Mesendoderm (in vitro differentiated cells): ENCODE results near the gene MUS81.
"Not testable (repeated sequence)": the region's sequence is repeated elsewhere in the genome, so short reads cannot be mapped to it uniquely, and the experiment has no call there.

ENCODE experiments used
- DNase-seq: peaks from one replicate; pipeline ENCODE4 v3.0.0; 2013
- H2AK5ac ChIP-seq: 2 replicates; pipeline ENCODE4 v1.6.1; 2013; ENCODE audit warnings: low read length, inconsistent platforms
- H2BK120ac ChIP-seq: 2 replicates; pipeline ENCODE4 v1.6.1; 2013; ENCODE audit warnings: low read depth, mild to moderate bottlenecking, low read length, moderate library complexity, mixed read lengths
- H2BK15ac ChIP-seq: replicated peaks from 2 replicates; pipeline ENCODE4 v1.6.1; 2013; ENCODE audit warnings: low read depth, mild to moderate bottlenecking, moderate library complexity
- H2BK5ac ChIP-seq: 2 replicates; pipeline ENCODE4 v1.6.1; 2013; ENCODE audit warnings: low read length, inconsistent platforms
- H3K18ac ChIP-seq: 2 replicates; pipeline ENCODE4 v1.6.1; 2013; ENCODE audit warnings: mild to moderate bottlenecking, low read length, mixed read lengths
- H3K23ac ChIP-seq: one replicate; pipeline ENCODE4 v1.6.1; 2013; ENCODE audit warnings: low read length
- H3K27ac ChIP-seq: 2 replicates; pipeline ENCODE4 v1.5.1; 2013; ENCODE audit warnings: low read depth, mild to moderate bottlenecking, inconsistent platforms, low read length, moderate library complexity
- H3K27me3 ChIP-seq: 2 replicates; pipeline ENCODE4 v1.6.1; 2013; ENCODE audit warnings: low read length, control low read depth, mild to moderate bottlenecking, inconsistent platforms; ENCODE audit not compliant: insufficient read depth, poor library complexity
- H3K36me3 ChIP-seq: 2 replicates; pipeline ENCODE4 v1.6.1; 2013; ENCODE audit warnings: low read length, inconsistent platforms; ENCODE audit not compliant: control insufficient read depth, insufficient read depth
- H3K4ac ChIP-seq: one replicate; pipeline ENCODE4 v1.6.1; 2013; ENCODE audit warnings: low read depth, mild to moderate bottlenecking, low read length, moderate library complexity
- H3K4me1 ChIP-seq: 2 replicates; pipeline ENCODE4 v1.6.1; 2013; ENCODE audit warnings: low read depth, low read length, inconsistent platforms; ENCODE audit not compliant: control insufficient read depth
- H3K4me2 ChIP-seq: 2 replicates; pipeline ENCODE4 v1.6.1; 2013; ENCODE audit warnings: low read length
- H3K4me3 ChIP-seq: 2 replicates; pipeline ENCODE4 v1.5.1; 2013; ENCODE audit warnings: mild to moderate bottlenecking, low read length
- H3K56ac ChIP-seq: one replicate; pipeline ENCODE4 v1.6.1; 2013; ENCODE audit warnings: low read length
- H3K79me1 ChIP-seq: 2 replicates; pipeline ENCODE4 v1.6.1; 2013; ENCODE audit warnings: low read length, inconsistent platforms
- H3K79me2 ChIP-seq: 2 replicates; pipeline ENCODE4 v1.6.1; 2013; ENCODE audit warnings: mild to moderate bottlenecking, low read length; ENCODE audit not compliant: control insufficient read depth, insufficient read depth
- H3K9ac ChIP-seq: 2 replicates; pipeline ENCODE4 v1.6.1; 2013; ENCODE audit warnings: low read length, inconsistent platforms
- H4K5ac ChIP-seq: one replicate; pipeline ENCODE4 v1.6.1; 2013; ENCODE audit warnings: low read length
- H4K8ac ChIP-seq: one replicate; pipeline ENCODE4 v1.6.1; 2013; ENCODE audit warnings: low read depth, mild to moderate bottlenecking, control low read depth, low read length, moderate library complexity
- WGBS: extraction: QIAGEN DNeasy Blood & Tissue Kit; methylation state at CpG from one replicate; pipeline ENCODE4 v1.1.7; 2013; ENCODE audit warnings: low lambda C conversion rate, missing lambda C conversion rate; ENCODE audit not compliant: insufficient coverage; ENCODE audit errors: extremely low coverage; 5-methylcytosine and 5-hydroxymethylcytosine counted together

MUS81 gene

GRCh38 chr11:65826984-65827735 lies 33.1 kb upstream of the MUS81 start:
- no peak overlapping the region for H3K4me2 ChIP-seq
- H3K18ac ChIP-seq, result no peak overlapping the region
- no peak overlapping the region for H2BK120ac ChIP-seq
- H2AK5ac ChIP-seq, result no peak overlapping the region
- no peak overlapping the region for H4K5ac ChIP-seq
- DNase-seq, result no peak
- no peak overlapping the region for H4K8ac ChIP-seq
- H3K27ac ChIP-seq, result no peak overlapping the region
- no peaks in the 10 kb centered on the region for H3K4me1 ChIP-seq
- no peak overlapping the region for H3K23ac ChIP-seq
- H3K27me3 ChIP-seq, result no peaks in the 10 kb centered on the region
- no peak overlapping the region for H3K9ac ChIP-seq
- no peaks in the 10 kb centered on the region for H3K36me3 ChIP-seq
- H3K4me3 ChIP-seq, result no peak overlapping the region
- H3K79me2 ChIP-seq, result no peaks in the 10 kb centered on the region
- WGBS, result no CpG with 5 or more reads among the region's 8 CpGs
- no peak overlapping the region for H3K56ac ChIP-seq
- no peaks in the 10 kb centered on the region for H3K79me1 ChIP-seq
- H3K4ac ChIP-seq, result no peak overlapping the region
- H2BK5ac ChIP-seq, result no peak overlapping the region
- H2BK15ac ChIP-seq, result no peak overlapping the region

DNA sequence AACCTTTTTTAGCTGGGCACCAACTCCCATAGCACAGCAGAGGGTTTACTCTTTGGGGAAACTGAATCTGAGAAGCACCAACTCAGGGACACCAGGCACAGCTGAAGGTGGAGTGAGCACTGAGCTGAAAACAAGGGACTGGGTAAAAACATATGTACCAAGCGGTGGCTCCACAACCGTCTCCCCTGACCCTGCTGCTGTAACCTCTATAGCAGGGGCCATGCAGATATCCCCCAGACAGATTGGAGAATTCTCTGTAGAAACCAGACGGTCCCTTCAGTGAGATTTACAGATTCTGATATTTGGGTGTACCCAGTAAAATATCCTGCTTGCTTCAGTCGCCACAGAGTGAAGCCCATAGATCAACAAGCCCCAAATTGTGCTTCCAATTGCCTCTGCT lies 30.8 kb upstream of the MUS81 start:
- no CpG with 5 or more reads among the region's 4 CpGs for WGBS
- no peak overlapping the region for H3K56ac ChIP-seq
- peaks cover 3% of the 10 kb centered on the region for H3K79me1 ChIP-seq
- H3K36me3 ChIP-seq, result no peaks in the 10 kb centered on the region
- no peak overlapping the region for H3K4me3 ChIP-seq
- no peak overlapping the region for H3K9ac ChIP-seq
- no peak overlapping the region for H4K8ac ChIP-seq
- no peak overlapping the region for H4K5ac ChIP-seq
- no peak overlapping the region for H2BK15ac ChIP-seq
- no peaks in the 10 kb centered on the region for H3K79me2 ChIP-seq
- H3K27me3 ChIP-seq, result no peaks in the 10 kb centered on the region
- no peak overlapping the region for H3K27ac ChIP-seq
- no peak overlapping the region for H2BK5ac ChIP-seq
- no peak overlapping the region for H3K4ac ChIP-seq
- no peak overlapping the region for H3K18ac ChIP-seq
- H2AK5ac ChIP-seq, result no peak overlapping the region
- peaks cover 5% of the 10 kb centered on the region for H3K4me1 ChIP-seq
- no peak overlapping the region for H3K4me2 ChIP-seq
- DNase-seq, result no peak
- no peak overlapping the region for H3K23ac ChIP-seq
- H2BK120ac ChIP-seq, result no peak overlapping the region

DNA sequence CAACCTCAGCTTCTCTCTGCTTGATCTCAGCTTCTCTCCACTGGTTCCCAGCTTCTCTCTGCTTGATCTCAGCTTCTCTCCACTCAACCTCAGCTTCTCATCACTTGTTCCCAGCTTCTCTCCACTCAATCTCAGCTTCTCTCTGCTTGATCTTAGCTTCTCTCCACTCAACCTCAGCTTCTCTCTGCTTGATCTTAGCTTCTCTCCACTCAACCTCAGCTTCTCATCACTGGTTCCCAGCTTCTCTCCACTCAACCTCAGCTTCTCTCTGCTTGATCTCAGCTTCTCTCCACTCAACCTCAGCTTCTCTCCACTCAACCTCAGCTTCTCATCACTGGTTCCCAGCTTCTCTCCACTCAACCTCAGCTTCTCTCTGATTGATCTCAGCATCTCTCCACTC lies 28.0 kb upstream of the MUS81 start:
- H3K18ac ChIP-seq, H3K9ac ChIP-seq, H2BK5ac ChIP-seq, H2AK5ac ChIP-seq, H2BK120ac ChIP-seq, H3K27me3 ChIP-seq, H3K23ac ChIP-seq, H4K8ac ChIP-seq, H3K4me2 ChIP-seq, H3K36me3 ChIP-seq, H3K4me1 ChIP-seq, H4K5ac ChIP-seq, H3K79me2 ChIP-seq, DNase-seq, H3K4ac ChIP-seq, H3K79me1 ChIP-seq, H3K4me3 ChIP-seq, H3K56ac ChIP-seq, H3K27ac ChIP-seq, H2BK15ac ChIP-seq: not testable (repeated sequence)

DNA sequence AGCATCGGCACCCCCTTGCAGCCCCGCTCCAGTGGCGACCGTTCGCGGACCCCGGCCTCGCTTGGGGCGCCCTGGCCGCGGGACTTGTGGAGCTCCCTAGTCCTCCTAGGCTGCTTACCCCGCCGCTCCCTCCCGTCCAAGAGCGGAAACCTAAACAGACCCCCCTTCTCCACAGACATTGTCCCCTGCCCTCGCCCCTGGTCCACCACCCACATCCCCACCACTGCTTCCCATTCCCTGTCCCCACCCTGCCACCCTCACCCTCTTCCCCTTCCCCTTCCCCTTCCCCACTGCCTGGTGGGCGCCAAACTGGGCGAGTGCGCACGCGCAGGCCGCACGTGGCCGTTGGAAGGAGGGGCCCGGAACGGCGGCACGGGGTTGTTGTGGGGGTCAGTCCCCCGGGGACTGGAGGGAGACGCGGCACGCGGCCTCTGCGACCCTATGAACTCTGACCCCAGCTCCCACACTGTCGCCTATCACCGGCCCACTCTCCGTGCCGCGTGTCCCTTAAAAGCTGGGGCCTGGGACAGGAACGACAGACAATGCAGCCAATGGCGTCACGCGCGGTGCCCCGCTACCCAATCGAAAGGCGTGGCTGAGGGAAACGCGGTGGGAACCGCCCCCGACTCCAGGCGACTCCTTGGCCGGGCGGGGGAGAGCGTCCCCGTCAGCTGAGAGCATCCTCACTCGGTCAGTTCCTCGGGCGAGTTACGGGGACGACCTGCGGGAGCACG lies 26.8 kb upstream of the MUS81 start, which contains the start of gene SNX32:
Gene SNX32, plus strand, starts transcription at position 667 of the 734 bp plus-strand sequence. CDS start 103 bp downstream, outside the sequence.
- Histone ChIP-seq H3K27me3 (no peaks in the 10 kb centered on the region), H2BK15ac (no peak within 1 kb of the TSS), H3K4me3 (peak within 1 kb of the TSS; percentile 48), H3K36me3 (no peaks in the 10 kb centered on the region), H3K18ac (peak within 1 kb of the TSS; percentile 5), H3K9ac (peak within 1 kb of the TSS; percentile 72), H3K4me1 (peaks cover 6% of the 10 kb centered on the region), H4K8ac (no peak within 1 kb of the TSS), H3K27ac (no peak within 1 kb of the TSS), H2BK5ac (no peak within 1 kb of the TSS), H3K23ac (peak within 1 kb of the TSS; percentile 51), H2BK120ac (no peak within 1 kb of the TSS), H3K79me1 (peaks cover 4% of the 10 kb centered on the region), H3K79me2 (no peaks in the 10 kb centered on the region), H2AK5ac (no peak within 1 kb of the TSS), H3K4me2 (peak within 1 kb of the TSS; percentile 63), H3K56ac (peak within 1 kb of the TSS; percentile 94), H4K5ac (peak within 1 kb of the TSS; percentile 73), H3K4ac (peak within 1 kb of the TSS; percentile 28)
- DNase-seq, result peak; percentile 95
- WGBS, result no CpG with 5 or more reads among the region's 63 CpGs

DNA sequence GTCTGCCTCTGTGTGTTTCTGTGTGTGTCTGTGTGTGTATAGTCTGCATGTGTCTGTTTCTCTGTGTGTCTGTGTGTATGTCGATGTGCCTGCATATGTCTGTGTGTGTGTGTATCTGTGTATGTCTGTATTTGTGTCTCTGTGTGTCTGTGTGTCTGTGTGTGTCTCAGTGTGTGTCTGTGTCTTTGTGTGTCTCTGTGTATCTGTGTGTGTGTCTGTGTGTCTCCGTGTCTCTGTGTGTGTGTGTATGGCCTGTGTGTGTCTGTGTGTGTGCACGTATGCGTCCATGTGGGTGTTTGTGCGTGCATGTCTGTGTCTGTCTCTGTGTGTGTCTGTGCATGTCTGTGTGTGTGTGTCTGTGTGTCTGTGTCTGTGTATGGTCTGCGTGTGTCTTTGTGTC lies 26.0 kb upstream of the MUS81 start:
- Histone ChIP-seq H3K56ac (peak overlapping the region; percentile 63), H2BK15ac (no peak overlapping the region), H4K5ac (no peak overlapping the region), H3K27ac (no peak overlapping the region), H3K9ac (peak overlapping the region; percentile 46), H2BK5ac (no peak overlapping the region), H3K36me3 (no peaks in the 10 kb centered on the region), H3K18ac (no peak overlapping the region), H3K4me1 (peaks cover 6% of the 10 kb centered on the region), H3K79me2 (no peaks in the 10 kb centered on the region), H3K4ac (no peak overlapping the region), H2AK5ac (no peak overlapping the region), H2BK120ac (no peak overlapping the region), H3K23ac (peak overlapping the region; percentile 51), H3K4me2 (peak overlapping the region; percentile 63), H4K8ac (no peak overlapping the region), H3K4me3 (peak overlapping the region; percentile 31), H3K79me1 (peaks cover 4% of the 10 kb centered on the region), H3K27me3 (no peaks in the 10 kb centered on the region)
- DNase-seq, result no peak
- no CpG with 5 or more reads among the region's 6 CpGs for WGBS
